ENCODE data around the gene MTHFD1. TPM values are rescaled to one million over a fixed set of nuclear protein-coding genes. Genes with fewer than 3 reads are reported as not detected.

MTHFD1 gene
- total and polyA plus RNA-seq, 9 donors, result 16.3 to 77.6 (median 52.1) TPM

DNA sequence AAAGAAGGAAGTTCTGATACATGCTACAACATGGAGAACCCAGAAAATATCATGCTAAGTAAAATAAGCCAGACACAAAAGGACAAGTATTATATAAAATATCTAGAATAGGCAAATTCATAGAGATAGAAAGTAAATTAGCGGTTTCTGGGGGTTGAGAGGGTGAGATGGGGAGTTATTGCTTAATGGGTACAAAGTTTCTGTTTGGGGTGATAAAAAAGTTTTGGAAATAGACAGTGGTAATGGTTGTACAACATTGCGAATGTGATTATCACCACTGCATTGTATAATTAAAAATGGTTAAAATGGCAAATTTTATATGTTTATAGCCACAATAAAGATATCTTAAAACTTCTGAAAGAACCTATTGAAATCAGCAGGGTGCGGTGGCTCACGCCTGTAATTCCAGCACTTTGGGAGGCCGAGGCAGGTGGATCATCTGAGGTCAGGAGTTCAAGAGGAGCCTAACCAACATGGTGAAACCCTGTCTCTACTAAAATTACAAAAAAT lies 100.5 kb downstream of the MTHFD1 start:
- Histone ChIP-seq H3K27ac (no peak overlapping the region), H3K4me3 (no peak overlapping the region), H3K36me3 (no peaks in the 10 kb centered on the region), H3K4me1 (ENCODE audit: insufficient read depth) (no peaks in the 10 kb centered on the region), H3K27me3 (no peaks in the 10 kb centered on the region), H3K9me3 (no peaks in the 10 kb centered on the region)
- no peak for TF ChIP-seq EP300 (IDR thresholded peaks at IDR 0.05)
- TF ChIP-seq, protein P1, sequence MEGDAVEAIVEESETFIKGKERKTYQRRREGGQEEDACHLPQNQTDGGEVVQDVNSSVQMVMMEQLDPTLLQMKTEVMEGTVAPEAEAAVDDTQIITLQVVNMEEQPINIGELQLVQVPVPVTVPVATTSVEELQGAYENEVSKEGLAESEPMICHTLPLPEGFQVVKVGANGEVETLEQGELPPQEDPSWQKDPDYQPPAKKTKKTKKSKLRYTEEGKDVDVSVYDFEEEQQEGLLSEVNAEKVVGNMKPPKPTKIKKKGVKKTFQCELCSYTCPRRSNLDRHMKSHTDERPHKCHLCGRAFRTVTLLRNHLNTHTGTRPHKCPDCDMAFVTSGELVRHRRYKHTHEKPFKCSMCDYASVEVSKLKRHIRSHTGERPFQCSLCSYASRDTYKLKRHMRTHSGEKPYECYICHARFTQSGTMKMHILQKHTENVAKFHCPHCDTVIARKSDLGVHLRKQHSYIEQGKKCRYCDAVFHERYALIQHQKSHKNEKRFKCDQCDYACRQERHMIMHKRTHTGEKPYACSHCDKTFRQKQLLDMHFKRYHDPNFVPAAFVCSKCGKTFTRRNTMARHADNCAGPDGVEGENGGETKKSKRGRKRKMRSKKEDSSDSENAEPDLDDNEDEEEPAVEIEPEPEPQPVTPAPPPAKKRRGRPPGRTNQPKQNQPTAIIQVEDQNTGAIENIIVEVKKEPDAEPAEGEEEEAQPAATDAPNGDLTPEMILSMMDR (IDR thresholded peaks at IDR 0.05), result no peak
- TF ChIP-seq POLR2A (IDR thresholded peaks at IDR 0.05), result no peak
- no peak for DNase-seq
- intact Hi-C loops (cut with DNase I), result loop anchor here in 1 of 4 donors (10.0 kb wide), 1 partner anchor 144 kb away; no protein-coding TSS in a partner anchor
- WGBS, 3 donors, result 78 to 95% (median 92%) methylated on average over 5 of the region's 5 CpGs

DNA sequence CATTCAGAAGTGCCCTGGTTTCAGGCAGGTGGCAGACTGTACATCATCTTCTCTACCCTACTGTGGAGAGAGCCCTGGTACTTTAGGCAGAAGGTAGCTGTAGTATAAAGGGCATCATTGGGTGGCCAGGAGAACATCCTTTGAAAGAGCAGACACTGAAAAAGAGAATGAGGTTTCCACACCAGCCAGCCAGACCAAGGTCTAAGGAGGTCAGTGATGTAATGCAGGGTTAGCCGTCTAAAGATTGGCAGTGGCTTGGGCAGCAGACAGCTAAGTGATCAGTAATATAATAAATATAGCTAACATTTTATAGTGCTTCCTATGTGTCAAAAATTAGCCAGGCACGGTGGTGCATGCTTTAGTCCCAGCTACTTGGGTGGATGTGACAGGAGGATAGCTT lies 103.5 kb downstream of the MTHFD1 start:
- intact Hi-C loops (cut with DNase I), result no loop called here
- Histone ChIP-seq H3K4me3 (no peak overlapping the region), H3K27me3 (no peaks in the 10 kb centered on the region), H3K9me3 (no peaks in the 10 kb centered on the region), H3K4me1 (ENCODE audit: insufficient read depth) (peaks cover 4% of the 10 kb centered on the region), H3K27ac (no peak overlapping the region), H3K36me3 (no peaks in the 10 kb centered on the region)
- no peak for DNase-seq
- 85 to 88% (median 86%) methylated on average over 2 of the region's 2 CpGs for WGBS, 3 donors
- TF ChIP-seq EP300 (IDR thresholded peaks at IDR 0.05), result no peak
- TF ChIP-seq, protein P1 (IDR thresholded peaks at IDR 0.05), result no peak
- no peak for TF ChIP-seq POLR2A (IDR thresholded peaks at IDR 0.05)

DNA sequence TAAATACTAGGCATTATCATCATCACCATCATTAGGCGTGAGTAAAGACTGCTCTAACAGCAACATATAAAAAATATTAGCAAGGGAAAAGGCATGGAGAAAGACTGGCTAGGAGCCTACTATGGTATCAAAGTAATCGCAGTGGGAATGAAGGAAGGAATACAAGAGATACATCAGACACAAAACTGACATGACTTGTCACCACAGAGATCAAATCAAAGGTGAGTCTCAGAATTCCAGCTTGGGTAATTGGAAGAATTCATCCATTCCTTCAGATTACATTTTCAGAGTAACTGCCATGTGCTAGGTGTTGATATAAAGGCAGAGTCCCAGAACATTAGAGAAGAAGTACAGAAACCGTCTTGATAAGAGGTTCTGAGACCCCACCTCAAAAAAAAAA lies 105.3 kb downstream of the MTHFD1 start:
- Histone ChIP-seq H3K4me3 (no peak overlapping the region), H3K36me3 (no peaks in the 10 kb centered on the region), H3K4me1 (ENCODE audit: insufficient read depth) (peaks cover 4% of the 10 kb centered on the region), H3K27ac (no peak overlapping the region), H3K9me3 (no peaks in the 10 kb centered on the region), H3K27me3 (no peaks in the 10 kb centered on the region)
- intact Hi-C loops (cut with DNase I), result no loop called here
- no peak for DNase-seq
- TF ChIP-seq, protein P1 (IDR thresholded peaks at IDR 0.05), result no peak
- TF ChIP-seq POLR2A (IDR thresholded peaks at IDR 0.05) (no peak), EP300 (IDR thresholded peaks at IDR 0.05) (no peak)
- 81 to 96% (median 81%) methylated on average over 3 of the region's 3 CpGs for WGBS, 3 donors

DNA sequence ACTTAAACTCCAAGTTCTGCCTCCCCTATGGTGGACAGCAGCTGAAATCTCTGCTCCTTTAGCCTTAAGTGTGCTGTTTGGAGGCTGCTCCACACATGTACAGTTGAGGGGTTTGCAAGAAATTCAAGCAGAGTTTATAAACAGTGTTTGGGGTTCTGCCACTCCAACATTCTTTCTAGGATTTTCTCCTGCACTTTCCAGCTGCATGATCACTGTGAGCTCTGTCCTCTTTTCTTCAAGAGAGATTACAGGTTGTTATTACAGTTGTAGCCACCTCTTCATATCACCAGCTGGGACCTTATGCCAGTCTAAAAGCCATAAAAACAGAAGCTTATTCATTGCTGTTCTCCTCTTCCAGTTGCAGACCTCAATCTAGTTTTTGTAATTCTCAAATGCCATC lies 107.1 kb downstream of the MTHFD1 start:
- no peak for DNase-seq
- Histone ChIP-seq H3K27me3 (no peaks in the 10 kb centered on the region), H3K27ac (no peak overlapping the region), H3K4me1 (ENCODE audit: insufficient read depth) (peaks cover 4% of the 10 kb centered on the region), H3K4me3 (no peak overlapping the region), H3K9me3 (no peaks in the 10 kb centered on the region), H3K36me3 (no peaks in the 10 kb centered on the region)
- intact Hi-C loops (cut with DNase I), result no loop called here
- TF ChIP-seq POLR2A (IDR thresholded peaks at IDR 0.05) (no peak), EP300 (IDR thresholded peaks at IDR 0.05) (no peak)
- TF ChIP-seq, protein P1 (IDR thresholded peaks at IDR 0.05), result no peak
